NB4 (cell line): ENCODE results near the gene GRHL1.
"Not testable (repeated sequence)": the region's sequence is repeated elsewhere in the genome, so short reads cannot be mapped to it uniquely, and the experiment has no call there.

Experiments used
- POLR2A ChIP-seq: IDR thresholded peaks from 2 replicates; pipeline ENCODE4 v1.6.1; 2011; ENCODE audit warnings: mild to moderate bottlenecking; ENCODE audit not compliant: insufficient read length; ENCODE audit errors: extremely low read depth
- TF ChIP-seq, protein P1 (sequence below): IDR thresholded peaks from one replicate; pipeline ENCODE4 v1.5.1; 2012; ENCODE audit warnings: low read depth, low read length
- TF ChIP-seq, protein P2 (sequence below): IDR thresholded peaks from 2 replicates; pipeline ENCODE4 v1.6.1; 2011; ENCODE audit warnings: low read depth, low read length

GRCh38 chr2:10030798-10031197 lies 79.3 kb downstream of the GRHL1 start:
- TF ChIP-seq, protein P1, sequence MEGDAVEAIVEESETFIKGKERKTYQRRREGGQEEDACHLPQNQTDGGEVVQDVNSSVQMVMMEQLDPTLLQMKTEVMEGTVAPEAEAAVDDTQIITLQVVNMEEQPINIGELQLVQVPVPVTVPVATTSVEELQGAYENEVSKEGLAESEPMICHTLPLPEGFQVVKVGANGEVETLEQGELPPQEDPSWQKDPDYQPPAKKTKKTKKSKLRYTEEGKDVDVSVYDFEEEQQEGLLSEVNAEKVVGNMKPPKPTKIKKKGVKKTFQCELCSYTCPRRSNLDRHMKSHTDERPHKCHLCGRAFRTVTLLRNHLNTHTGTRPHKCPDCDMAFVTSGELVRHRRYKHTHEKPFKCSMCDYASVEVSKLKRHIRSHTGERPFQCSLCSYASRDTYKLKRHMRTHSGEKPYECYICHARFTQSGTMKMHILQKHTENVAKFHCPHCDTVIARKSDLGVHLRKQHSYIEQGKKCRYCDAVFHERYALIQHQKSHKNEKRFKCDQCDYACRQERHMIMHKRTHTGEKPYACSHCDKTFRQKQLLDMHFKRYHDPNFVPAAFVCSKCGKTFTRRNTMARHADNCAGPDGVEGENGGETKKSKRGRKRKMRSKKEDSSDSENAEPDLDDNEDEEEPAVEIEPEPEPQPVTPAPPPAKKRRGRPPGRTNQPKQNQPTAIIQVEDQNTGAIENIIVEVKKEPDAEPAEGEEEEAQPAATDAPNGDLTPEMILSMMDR: not testable (repeated sequence)
- TF ChIP-seq POLR2A: not testable (repeated sequence)
- TF ChIP-seq, protein P2, sequence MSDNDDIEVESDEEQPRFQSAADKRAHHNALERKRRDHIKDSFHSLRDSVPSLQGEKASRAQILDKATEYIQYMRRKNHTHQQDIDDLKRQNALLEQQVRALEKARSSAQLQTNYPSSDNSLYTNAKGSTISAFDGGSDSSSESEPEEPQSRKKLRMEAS: not testable (repeated sequence)
